Measurements from ENCODE around the gene FAM236A.
"Not testable (repeated sequence)": the region's sequence is repeated elsewhere in the genome, so short reads cannot be mapped to it uniquely, and the experiment has no call there.

FAM236A gene

GRCh38 chrX:72937906-72938305 lies at the start of gene FAM236A:
Gene FAM236A, plus strand, starts transcription at chrX:72938206. Its CDS starts 57 bp downstream, at chrX:72938263.
- not testable (repeated sequence) for DNase-seq

DNA sequence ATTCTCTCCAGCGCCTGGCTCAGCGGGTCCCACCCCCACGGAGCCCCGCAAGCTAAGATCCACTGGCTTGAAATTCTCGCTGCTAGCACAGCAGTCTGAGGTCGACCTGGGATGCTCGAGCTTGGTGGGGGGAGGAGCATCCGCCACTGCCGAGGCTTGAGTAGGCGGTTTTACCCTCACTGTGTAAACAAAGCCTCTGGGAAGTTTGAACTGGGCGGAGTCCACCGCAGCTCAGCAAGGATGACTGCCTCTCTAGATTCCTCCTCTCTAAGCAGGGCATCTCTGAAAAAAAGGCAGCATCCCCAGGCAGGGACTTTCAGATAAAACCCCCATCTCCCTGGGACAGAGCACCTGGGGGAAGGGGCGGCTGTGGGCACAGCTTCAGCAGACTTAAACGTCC lies 48.3 kb upstream of the FAM236A start:
- not testable (repeated sequence) for DNase-seq

DNA sequence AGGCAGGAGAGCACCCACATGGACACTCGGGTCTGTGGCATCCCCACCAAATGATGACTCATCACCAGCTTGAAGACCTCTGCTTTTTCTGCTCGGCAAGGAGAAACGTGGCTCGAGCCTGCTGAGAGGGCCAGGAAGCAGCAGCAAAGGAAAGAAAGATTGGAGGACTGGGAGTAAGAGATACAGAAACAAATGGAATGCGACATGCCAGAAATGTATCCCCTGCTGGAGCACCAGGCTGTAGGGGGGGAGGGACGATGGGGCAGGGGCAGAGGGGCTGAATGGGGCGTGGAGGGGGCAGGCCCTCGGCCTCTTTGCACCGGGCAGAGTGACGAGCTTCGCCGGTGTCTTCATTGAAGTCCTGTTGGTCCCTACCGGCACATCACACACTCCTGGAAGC lies 25.7 kb upstream of the FAM236A start, which contains the start of gene FAM236C:
FAM236C (plus strand) TSS at position 301 of the 400 bp plus-strand sequence. CDS start 100 bp downstream, outside the sequence.
- not testable (repeated sequence) for DNase-seq

DNA sequence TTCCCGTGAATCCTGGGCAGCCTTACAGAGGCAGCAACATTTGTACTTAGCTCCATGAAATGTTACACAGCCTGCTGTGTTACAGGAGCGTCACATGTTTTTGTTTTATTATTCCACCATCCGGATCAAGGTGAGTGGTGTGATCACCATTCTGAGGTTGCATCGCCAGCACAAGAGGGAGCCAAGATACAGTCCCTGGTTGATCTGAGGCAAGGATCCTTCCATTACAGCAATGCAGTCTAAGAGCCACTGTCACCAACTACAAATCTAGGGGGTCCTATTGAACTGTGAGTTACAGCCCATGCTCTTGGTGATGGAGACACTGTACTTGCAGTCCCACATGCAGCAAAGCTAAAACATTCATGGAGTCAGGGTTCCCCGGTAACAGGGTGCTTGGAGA lies 21.9 kb upstream of the FAM236A start:
- not testable (repeated sequence) for DNase-seq

GRCh38 chrX:72932283-72932682 lies 5.7 kb upstream of the FAM236A start:
- not testable (repeated sequence) for DNase-seq

- not testable (repeated sequence) for DNase-seq
Observed at GRCh38 chrX:72936455-72936854, 1.6 kb upstream of the FAM236A start.

DNA sequence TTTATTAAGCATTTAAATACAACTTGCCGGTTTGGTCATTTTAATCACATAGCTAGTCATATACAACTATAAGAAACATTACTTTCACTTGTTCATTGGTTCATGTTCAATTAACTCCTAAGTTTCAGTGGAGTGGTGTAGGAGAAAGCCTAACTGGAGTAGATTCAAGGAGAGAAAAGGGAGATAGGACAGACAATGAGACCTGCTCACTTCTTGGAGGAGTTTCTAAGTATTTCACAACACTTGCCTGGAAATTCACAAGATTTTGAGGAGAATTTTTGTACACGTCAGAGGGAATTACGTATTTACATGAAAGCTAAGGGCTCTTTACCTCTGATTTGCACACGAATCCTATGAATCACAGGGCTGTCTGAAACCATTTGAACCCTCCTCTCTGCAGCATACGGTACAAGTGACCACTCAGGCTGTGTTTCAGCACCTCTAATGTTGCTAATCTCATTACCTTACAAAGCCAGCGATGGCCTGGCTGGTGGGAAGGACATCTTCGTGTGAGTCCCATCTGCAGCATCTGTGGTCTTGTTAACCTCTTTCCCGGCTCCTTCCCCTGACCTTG lies 1.0 kb upstream of the FAM236A start:
- not testable (repeated sequence) for DNase-seq

DNA sequence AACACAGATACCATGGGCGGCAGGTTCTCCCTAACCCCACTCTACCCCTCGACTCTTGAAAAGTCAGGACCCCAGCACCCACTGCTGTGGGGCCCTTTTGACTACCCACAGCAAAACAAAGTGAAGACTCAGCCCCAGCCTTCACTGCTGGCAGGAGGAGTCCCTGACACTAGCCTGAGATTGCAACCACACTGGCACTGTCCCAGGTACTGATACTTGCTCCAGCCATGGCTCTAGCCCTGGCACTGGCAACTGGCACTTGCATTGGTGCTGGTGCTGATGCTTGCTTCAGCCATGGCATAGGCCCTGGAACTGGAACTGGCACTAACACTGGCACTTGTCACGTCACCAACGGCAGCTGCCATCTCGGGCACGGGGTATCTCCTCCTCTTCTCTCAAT lies 4.3 kb downstream of the FAM236A start:
- not testable (repeated sequence) for DNase-seq

DNA sequence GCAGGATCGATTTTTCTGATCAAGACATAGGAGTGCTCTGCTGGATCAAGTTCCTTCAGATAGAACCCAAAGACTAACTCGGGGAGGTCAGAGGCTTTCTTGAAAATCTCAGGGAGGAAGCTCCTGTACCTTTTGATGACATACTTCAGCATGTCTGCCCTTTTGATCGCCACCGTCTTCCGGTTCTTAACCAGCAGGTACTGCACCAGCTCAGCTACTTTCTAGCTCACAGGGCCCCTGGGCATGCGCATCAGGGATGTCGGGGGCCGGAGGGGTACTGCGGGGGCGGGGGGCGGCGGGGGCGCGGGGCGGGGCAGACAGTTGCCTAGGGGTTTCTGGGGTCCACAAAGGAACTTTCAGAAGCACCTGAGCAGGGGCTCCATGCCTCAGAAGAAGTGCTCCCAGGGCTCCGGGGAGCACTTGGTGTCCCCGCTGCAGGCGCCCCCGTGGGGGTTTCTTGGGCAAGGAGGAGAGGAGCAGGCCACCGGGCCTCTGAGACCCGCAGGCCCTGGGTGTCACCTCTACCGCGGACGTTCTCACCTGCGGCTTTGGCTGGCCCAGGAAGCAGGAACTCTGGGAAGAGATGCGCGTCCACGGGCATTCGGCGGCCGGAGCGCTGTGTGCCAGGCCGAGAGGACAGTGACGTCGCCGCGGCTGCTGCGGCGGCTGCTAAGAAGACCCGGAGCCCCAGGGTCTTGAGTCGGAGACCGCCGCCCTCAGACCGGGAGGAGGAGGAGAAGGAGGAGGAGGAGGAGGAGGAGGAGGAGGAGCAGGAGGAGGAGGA lies 5.2 kb downstream of the FAM236A start:
- DNase-seq = not testable (repeated sequence)

GRCh38 chrX:72943819-72944169 lies 5.8 kb downstream of the FAM236A start, which contains the start of gene DMRTC1:
Gene DMRTC1, minus strand, starts transcription at chrX:72943837. Its CDS starts 68,143 bp downstream, at chrX:72875694.
- not testable (repeated sequence) for DNase-seq

DNA sequence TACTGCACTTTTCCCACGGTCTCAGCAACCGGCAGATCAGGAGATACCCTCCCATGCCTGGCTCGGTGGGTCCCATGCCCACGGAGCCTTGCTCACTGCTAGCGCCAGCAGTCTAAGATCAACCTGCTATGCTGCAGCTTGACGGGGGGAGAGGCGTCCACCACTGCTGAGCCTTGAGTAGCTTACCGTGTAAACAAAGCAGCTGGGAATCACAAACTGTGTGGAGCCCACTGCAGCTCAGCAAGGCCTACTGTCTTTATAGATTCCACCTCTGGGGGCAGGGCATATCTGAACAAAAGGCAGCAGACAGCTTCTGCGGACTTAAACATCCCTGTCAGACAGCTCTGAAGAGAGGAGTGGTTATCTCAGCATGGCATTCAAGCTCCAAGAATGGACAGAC lies 22.0 kb downstream of the FAM236A start:
- not testable (repeated sequence) for DNase-seq

GRCh38 chrX:72971859-72972258 lies 33.9 kb downstream of the FAM236A start:
- not testable (repeated sequence) for DNase-seq

DNA sequence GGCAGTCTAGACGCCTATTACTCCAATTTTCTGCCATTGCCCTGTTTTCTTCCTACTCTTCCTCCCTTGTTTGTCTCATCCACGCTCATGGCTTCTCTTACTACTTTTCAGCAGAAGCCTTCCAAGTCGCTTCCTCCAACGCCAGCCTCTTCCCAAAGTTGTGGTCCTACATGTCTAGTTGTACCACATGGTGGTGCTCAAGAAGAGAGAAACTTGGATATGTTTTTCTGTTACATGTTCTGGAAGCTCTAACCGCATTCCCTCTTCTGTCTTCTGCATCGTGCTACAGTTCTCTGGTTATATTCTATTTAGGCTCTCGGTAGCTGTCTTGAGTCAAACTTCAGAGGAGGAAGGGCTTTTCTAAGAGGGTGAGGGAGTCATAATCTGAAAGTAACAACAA lies 36.9 kb downstream of the FAM236A start:
- DNase-seq = not testable (repeated sequence)

DNA sequence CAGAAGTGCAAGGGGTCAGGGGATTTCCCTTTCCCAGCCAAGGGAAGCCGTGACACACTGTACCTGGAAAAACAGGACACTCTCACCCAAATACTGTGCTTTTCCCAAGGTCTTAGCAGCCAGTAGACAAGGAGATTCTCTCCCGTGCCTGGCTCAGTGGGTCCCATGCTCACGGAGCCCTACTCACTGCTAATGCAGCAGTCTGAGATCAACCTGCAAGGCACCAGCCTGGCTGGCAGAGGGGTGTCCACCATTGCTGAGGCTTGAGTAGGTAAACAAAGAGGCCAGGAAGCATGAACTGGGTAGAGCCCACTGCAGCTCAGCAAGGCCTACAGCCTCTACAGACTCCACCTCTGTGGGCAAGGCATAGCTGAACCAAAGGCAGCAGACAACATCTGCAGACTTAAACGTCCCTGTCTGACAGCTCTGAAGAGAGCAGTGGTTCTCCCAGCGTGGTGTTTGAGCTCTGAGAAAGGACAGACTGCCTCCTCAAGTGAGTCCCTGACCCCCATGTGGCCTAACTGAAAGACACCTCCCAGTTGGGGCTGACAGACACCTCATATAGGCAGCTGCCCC lies 43.0 kb downstream of the FAM236A start:
- DNase-seq = not testable (repeated sequence)

Data from hippocampal formation (tissue), 2 donors.